ENCODE results near the gene POLR2F.

The POLR2F gene

DNA sequence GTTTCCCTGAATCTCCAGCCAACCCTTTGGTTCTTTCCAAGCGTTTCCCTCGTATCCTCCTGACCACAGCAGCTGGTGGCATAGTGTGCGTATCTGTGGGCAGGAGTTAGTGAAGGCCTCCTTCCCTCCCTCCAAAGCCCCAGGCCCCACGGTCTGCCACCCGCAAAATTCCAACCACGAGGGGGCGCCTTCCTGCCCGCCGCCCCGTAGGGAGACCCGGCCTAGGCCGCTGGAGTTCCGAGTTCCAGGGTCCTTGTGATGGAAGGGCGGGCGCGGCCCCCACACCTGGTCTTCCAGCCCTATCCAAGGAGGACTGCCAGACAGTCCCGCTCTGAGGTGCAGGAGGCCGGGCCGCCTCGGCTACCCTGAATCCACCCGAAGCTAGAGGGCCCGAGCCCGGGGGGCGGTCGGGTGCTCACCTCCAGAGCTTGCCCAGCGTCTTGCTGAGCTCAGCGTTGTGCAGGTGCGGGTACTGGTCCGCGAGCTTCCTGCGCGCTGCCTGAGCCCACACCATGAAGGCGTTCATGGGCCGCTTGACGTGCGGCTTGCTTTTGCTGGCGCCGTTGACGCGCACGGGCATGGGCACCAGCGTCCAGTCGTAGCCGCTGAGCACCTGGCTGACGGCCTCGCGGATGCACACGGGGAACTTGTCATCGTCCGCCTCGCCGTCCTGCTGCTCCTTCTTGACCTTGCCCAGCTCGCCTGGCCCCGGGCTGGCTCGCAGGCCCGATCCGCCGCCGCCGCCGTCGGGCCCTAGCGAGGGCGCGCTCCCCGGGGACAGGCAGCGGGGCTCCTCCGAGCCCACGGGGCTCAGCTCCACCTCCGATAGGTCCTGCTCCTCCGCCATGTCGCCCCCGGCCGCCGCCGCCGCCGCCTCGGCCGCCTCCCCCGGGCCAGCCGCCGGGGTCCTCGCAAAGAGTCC, 29.7 kb downstream of the POLR2F start:
- DNase-seq = no peak

DNA sequence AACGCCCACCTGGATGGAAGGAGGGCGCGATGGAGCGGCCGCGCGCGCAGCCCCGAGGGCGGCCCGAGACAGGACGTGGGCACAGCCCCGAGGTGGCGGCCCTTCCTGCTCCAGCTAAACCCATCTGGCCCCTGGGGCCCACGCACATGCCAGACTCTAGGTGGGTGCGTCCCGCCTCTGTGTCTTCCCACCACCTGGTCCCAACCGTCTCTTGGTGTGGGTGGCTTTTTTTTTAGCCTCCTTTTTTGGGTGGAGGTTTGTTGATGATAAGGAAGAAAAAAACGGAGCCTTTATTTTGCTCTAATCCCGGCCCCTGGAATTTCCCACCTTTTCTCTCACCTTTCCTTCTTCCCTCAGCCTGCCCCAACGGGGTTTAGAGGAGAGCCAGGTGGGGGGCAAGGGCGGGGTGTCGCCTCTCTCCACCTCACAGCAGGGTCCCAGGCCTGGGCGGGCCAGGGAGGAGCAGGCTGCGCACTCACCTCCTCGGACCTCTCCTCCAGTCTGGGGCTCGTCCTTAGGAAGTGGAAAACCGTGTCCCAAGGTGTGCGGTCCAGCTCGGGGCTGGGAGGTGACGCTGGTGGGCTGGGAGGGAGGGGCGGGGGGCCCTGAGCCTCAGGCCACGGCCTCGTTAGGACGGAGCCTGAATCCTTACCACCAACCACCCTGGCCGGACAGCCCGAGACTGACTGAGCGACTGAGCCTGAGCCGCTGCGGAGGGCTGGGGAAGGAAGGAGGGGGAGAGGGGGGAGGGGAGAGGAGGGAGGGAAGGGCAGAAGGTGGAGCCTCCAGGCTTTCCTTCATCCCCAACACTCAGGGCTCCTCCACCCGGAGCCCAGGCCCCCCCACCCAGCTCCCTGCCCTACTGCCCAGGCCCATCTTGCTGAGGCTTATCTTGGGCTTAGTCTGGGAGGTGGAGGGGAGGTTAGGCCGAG, 30.6 kb downstream of the POLR2F start, which contains the start of gene SOX10:
Gene SOX10, minus strand, starts transcription at position 696 of the 932 bp plus-strand sequence. CDS start 771 bp downstream, outside the sequence.
- DNase-seq = no peak

DNA sequence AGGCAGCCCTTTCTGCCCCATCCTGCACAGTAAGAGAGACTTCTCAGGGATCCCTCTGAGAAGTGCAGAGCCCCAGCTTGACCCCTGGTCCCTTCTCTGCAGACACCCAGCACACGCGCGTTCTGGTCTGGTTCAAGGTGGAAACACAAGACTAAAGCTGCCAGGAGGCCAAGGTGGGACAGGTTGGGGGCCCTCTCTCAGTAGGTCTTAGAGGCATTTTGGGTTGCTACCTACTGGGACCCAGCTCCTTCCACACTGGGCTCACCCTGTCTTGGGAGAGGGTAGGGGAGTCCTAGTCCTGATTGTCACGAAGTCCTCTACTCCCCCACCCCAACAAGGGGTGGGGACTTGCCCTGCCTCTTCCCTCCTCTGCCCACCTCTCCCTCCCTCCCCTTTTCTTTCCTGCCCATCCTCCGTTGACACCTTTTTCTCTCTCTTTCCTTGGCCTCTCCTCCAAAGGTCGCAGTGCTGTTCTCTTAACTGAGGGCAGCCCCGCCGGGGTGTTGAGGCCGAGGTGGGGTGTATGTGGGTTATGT, 31.6 kb downstream of the POLR2F start:
- DNase-seq = no peak

DNA sequence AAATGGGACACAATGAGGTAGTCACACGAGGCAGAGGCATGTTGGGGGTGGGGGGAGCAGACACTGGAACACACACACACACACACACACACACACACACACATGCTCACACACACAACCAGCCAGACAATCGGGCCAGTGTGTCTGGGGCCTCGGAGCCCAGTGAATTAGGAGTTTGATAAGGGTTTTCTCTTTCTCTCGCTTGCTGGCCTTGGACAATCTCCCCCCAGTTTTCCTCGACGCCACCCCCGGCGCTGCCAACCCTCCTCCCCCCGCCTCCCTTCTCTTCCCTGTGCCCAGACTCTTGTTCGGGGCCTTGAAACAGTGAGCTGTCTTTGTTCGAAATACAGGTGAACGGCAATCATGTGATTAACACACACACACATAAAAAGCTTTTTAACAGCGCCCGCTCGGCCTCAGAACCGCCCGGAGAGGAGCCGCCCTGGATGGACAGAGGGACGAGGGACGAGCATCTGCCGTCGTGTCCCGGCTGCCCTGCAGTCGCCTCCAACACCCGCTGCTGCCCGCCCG, 32.3 kb downstream of the POLR2F start:
- DNase-seq = no peak

DNA sequence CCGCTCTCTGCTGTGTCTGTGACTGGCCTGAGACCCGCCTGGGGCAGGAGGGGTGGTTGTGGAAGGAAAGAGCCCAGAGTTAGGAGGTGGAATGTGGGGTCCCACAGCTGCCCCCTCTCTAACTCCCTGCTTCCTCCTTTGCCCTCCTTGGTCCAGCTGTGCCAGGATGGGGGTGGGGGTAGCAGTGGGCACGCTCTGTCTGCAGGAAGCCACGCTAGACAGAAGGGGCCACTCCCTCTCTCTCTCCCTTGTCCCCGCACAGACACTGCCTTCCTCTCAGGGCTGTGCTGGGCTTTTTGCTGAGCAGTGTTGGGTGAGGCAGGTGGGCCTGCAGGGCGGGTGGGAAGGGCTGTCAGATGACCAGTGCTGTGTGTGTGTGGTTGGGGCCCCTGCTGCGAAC, 32.9 kb downstream of the POLR2F start:
- DNase-seq = no peak

DNA sequence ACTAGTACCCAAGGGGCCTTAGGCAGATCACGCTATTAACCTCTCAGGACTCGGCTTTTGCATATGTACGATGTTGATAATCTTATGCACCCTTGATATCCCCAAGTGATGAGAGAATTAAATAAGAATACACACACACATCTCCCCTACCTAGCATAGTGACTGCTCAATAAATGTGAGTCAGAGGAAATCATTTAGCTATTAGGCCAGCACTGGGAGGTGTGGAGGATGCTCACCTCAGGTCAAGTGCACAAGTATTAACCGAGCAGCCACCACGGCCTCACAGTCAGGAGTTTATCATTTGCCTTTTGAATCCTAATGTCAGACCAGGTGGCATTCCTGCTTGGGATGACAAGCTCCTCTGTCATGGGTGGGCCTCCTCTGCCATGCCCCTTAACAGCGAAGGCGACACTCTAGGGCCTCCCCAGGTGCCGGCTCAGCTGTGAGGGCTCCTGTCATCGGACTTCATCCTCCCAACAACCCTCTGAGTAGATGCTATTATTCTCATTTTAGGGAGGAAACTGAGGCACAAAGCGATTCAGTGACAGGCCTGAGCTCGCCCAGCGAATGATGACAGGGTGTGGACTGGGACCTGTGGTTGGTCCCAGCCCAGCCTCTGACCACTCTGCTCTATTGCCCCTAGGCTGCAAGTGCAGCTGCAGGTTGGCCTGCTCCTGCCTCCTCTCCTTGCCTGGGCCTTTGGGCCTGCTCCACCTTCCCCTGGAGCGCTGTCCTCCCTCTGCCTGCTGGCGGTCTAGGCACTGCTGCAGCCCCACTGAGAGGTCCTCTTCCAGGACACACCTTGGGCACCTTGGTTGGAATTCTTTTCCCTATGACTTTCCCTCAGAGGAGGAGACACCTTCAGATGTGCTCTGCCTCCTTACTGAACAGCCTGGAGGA, 35.9 kb downstream of the POLR2F start:
- no peak for DNase-seq

DNA sequence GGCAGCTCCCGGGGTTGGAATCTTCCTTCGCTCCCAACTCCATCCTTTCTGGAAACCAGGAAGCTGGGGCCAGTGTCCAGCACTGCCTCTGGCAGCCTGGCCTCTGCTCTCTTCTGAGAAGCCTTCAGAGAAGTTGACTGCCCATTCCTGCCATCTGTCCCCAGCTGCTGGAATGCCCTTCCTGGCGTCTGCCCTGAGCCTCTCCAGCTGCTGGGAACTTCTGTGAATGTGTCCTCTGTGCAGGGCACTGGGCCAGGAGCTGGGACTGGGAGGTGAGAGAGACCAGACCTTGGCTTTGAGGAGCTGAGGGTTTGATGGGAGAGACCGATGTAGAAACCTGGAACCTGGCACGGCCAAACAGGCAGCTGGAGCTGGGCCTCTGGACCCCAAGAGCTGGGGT, 36.8 kb downstream of the POLR2F start:
- no peak for DNase-seq

DNA sequence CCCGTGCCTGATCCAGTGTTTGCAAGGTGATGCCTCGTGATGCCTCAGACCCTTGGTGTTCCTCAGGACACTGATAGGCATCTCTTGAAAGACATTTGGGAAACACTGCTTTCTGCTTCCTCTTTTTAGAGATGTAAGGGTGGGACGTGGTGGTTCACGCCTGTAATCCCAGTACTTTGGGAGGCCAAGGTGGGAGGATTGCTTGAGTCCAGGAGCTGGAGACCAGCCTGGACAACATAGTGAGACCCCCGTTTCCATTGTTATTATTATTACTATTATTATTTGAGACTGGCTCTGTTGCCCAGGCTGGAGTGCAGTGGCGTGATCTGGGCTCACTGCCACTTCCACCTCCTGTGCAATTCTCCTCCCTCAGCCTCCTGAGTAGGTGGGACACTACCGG, 37.4 kb downstream of the POLR2F start:
- no peak for DNase-seq

DNA sequence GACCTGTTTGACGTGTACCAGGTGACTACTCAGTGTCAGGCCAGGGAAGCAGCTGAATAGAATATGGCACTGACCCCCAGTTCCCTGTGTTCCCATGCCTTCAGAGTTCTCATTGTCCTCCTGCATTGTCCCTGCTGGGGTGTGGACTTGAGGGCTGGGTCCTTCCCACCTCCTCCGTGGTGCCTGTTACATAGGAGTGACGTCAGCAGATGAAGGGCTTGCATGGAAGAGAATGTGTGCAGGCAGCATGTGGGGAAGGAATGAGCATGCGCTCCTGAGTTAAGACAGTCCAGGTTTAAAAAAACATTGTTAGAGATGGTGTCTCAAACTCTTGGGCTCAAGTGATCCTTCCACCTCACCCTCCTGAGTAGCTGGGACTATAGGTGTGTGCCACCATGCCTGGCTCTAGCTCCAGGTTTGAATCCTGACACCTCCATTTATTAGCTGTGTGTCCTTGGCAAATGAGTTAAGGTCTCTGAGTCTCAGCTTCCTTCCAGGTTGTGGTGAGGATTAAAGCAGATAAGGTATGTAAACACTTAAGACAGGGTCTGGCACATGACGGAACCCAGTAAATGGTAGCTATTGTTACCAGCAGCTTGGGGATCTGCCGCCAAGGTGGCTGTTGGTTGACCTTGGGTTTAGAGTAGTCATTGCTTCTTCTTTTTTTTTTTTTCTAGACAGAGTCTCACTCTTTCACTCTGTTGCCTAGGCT, 38.4 kb downstream of the POLR2F start:
- DNase-seq = no peak

DNA sequence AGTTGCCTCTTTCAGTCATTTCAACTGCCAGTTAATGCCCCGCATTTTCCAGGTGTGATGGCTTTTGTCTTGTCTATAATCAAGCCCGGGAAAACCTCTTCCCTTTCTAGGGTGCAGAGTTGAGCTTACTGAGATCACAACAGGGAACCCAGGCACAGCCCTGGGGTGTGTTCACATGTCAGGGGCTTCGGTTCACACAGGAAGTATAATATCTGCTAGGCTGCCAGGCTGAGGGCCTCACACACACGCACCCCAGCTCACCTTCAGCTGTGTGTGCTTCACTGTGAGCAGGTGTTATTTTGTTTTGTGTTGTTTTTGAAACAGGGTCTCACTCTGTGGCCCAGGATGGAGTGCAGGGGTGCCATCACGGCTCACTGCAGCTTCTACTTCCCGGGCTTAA, 40.5 kb downstream of the POLR2F start:
- peak; percentile 44 for DNase-seq

DNA sequence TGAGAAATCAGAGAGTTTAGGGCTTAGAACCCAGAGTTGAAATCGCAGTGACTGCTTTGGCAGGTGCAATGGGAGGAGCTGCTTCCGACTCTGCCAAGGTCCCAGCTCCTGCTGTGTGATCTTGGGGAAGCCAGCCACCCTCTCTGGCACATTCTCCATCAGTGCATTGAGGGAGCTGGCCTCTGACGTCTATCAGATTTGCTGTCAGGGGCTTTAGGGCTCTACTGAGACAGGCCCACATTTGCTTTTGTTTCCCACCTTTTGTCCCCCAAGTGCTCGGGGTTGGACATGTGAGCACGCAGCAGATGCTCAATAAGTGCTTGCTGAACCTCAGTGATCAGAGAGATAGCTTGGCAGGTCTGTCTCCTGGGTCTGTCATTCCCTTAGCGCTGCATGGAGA, 41.5 kb downstream of the POLR2F start:
- DNase-seq = no peak

DNA sequence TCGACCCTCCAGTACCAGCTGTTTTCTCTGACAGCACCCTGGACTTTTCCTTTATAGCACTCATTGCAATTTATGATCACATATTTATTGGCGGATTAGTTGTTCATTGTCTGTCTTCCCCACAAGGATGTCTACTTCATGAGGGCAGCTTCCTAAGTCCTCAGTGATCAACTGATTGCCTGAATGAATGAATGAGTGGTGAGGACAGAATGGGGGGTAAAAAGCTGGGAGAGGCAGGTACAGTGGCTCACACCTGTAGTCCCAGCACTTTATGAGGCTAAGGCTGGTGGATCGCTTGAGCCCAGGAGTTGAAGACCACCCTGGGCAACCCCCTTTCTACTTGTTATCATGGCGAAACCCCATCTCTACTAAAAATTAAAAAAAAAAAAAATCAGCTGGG, 42.0 kb downstream of the POLR2F start:
- DNase-seq = no peak

DNA sequence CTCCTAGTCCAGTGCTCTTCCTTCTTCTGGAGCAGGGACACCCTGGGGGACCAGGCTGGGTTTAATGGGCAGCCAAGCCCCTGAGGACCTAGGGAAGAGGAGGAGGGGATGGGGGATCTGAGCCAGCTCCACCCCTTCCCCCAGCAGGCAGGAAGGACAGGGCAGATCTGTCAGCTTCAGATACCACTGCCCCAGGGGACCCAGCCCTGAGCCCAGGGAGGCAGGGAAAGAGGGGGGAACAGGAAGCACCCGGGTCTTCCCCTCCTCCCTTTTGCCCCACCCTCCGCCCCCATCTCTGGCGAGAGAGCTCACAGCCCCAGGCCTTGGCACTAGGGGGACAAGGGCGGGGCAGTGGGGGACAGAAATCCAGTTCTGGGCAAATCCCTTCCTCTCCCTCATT, 42.6 kb downstream of the POLR2F start:
- peak; percentile 19 for DNase-seq

DNA sequence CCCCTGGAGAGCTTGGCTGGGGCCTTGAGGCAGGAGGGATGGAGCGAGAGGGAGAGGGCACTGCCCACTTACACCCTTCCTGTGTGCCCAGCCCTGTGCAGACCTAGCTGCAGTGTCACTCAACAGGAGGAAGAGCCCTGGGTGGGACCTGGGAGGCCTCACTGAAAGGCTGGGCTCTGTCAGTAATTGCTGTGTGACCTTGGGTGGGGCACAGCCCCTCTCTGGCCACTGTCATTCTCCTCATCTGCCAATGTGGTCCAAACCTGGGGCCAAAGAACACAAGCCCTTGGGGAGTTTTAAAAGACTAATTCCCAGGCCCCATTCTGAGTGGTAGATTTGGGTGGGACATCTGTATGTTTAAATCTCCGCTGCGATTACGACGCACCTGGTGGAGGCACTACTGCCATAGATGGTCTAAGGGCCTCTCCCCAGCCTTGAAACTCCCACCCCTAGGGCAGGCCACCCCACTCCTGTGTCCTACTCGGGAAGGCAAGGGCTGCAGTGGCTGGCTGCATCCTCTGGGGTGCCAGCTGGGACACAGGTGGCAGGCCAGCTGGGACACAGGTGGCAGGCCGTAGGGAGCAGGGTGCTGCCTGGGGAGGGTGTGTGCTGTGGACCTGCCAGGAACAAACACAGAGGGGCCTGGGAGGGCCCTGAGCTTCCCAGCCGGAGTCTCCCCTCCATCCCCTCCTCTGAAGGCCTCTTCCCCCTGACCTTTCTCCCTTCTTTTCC, 43.2 kb downstream of the POLR2F start:
- no peak for DNase-seq

DNA sequence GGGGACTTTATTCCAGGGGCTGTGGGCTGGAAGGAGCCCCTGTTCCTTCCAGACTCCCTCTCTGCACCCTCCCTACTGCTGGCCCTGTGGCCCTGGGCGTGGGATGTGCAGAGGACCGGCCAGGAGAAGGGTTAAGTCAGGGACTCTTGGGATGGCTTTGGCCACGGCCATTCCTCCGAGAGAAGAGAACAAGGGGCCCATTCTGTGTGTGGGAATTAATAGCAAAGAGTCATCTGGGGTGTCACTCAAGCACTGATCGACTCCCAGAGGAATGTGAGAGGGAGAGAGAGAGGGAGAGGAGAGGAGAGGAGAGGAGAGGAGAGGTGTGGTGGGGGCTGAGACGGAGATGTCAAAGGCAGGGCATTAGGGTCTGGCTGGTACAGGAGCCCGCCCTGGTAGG, 45.0 kb downstream of the POLR2F start:
- no peak for DNase-seq

DNA sequence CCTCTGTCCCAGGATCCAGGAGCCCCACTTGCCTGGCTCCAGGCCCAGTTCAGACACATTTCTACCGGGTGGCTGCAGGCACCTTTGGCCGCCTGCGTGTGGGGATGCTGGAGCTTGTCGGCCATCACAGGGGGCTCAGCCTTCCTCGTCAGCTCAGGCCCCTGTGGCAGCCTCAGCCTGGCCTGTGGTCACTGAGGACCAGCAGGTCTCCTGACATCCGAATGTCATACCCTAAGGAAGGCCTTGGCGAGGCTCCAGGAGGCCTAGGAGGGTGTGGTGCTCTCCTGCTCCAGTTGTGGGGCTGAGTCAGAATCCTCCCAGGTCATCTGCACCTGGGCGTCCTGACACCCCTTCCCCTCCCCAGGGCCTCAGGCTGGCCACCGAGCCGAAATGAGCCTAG, 45.7 kb downstream of the POLR2F start:
- no peak for DNase-seq

DNA sequence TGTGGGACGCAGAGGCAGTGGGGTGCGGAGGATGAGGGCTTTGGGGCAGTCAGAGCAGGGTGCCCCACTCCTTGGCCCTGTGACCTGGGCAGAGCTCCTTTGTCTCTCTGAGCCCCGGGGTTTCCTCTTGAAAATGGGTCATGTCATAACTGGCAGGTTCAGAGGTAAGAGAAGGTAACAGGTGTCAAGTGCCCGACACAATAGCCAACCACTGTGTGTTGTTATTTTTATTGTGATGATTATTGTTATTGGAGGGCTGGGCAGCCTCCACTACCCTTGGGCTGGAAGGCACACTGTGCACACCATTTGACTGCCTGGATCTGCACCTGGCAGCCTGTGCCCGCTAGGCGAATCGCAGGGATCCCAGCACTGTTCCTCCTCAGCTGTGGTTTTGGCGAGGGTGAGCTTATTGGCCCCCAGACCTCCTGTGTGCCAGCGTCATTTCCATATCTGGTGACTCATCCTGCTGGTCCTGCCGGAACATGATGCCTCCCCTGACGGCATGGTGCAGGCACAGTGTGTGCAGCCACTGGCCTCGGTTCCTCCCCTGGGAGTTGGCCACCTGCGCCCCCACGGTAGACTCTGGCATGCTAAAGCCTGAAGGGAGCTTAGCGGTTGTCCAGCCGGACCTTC, 46.3 kb downstream of the POLR2F start:
- DNase-seq = peak; percentile 21

DNA sequence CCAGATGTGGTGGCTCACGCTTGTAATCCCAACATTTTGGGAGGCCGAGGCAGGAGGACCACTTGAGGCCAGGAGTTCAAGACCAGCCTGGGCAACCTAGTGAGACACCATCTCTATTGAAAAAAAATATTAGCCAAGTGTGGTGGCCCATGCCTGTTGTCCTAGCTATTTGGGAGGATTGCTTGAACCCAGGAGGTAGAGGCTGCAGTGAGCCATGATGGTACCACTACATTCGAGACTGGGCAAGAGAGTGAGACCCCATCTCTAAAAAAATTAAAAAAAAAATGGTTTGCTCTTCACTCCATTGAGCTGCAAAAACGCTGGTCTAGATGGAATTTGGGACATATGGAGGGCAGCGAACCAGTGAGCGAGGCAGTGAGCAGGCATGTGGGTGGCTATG, 52.4 kb downstream of the POLR2F start:
- DNase-seq = no peak

DNA sequence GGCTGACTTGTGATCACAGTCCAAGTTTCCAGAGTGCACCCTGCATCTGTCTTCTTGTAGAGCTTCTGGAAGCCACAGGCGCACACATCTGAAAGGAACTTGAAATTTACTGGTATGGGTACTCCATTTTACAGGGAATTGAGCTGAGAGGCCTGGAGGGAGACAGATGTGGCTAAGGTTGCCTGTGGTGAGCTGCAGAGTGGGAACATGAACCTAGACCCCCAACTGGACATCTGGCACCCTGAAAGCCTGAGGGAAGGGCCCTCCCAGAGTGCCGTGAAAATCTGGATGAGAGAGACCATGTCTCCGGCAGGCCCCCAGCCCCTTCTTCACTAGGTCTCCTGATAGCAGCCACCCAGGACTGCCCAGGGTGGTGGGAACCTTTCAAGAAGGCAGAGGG, 53.4 kb downstream of the POLR2F start:
- DNase-seq = no peak

DNA sequence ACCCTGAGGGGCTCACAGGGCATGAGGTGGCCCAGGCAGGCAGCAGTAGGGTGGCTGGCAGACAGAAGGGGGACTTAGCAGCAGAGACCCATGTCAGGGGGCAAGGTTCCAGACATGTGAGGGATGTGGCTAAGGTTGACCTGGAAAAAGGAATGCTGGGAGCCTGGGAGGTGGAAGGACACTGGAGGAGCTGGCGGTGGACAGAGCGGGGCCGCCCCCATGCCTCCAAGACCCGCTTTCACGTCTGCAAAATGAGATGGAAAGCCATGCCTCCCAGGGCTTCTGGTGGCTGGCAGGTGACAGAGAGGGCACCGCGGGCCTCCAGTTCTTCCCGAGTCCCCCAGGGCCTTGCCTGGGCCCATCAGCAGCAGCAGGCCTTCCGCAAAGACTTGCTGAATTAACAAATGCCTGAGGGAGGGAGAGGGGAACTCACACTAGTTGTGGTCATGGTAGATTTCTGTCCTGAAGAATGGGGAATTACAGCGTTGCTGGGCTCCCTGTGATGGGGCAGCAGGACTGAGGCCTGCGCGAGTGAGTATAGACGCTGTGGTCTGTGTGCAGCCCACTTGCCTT, 53.9 kb downstream of the POLR2F start:
- DNase-seq = no peak

Data from CD4-positive, alpha-beta T cell treated with Interleukin-21 for 1 hour (primary cell).